Tibial nerve (tissue), 4 donors: ENCODE results near the gene PXDC1.

Source experiments
- EP300 ChIP-seq, 2 donors: sonication (generic); formaldehyde crosslinking; IDR thresholded peaks; one replicate each; pipeline ENCODE4 v1.6.1; 2017; ENCODE audit warnings: antibody characterized with exemption in 2 of 2, mild to moderate bottlenecking in 1 of 2
- TF ChIP-seq, protein P1 (sequence below), 5 experiments: fragments of 200-600 bp in 3 of 5; fragments of 450-650 bp in 2 of 5; sonication (generic) in 3 of 5; IDR thresholded peaks; one replicate each; pipeline ENCODE4 v1.5.1; 2016 to 2019; ENCODE audit warnings: antibody characterized with exemption in 5 of 5, mild to moderate bottlenecking in 3 of 5, moderate library complexity in 2 of 5

- TF ChIP-seq EP300 (IDR thresholded peaks at IDR 0.05): no peak
- TF ChIP-seq, protein P1, sequence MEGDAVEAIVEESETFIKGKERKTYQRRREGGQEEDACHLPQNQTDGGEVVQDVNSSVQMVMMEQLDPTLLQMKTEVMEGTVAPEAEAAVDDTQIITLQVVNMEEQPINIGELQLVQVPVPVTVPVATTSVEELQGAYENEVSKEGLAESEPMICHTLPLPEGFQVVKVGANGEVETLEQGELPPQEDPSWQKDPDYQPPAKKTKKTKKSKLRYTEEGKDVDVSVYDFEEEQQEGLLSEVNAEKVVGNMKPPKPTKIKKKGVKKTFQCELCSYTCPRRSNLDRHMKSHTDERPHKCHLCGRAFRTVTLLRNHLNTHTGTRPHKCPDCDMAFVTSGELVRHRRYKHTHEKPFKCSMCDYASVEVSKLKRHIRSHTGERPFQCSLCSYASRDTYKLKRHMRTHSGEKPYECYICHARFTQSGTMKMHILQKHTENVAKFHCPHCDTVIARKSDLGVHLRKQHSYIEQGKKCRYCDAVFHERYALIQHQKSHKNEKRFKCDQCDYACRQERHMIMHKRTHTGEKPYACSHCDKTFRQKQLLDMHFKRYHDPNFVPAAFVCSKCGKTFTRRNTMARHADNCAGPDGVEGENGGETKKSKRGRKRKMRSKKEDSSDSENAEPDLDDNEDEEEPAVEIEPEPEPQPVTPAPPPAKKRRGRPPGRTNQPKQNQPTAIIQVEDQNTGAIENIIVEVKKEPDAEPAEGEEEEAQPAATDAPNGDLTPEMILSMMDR (IDR thresholded peaks at IDR 0.05): no peak
These were observed 5.0 kb upstream of the PXDC1 start for GRCh38 chr6:3756546-3756945.
